Thyroid gland (tissue), 4 donors: Measurements from ENCODE around the gene CD79B. TPM values are rescaled to one million over a fixed set of nuclear protein-coding genes. Genes with fewer than 3 reads are reported as not detected.

Source experiments
- DNase-seq, 2 donors: peaks; one replicate each; pipeline ENCODE4 v3.0.0-alpha.2; 2019
- H3K27ac ChIP-seq, 3 donors: fragments of 200-600 bp; sonication (generic); 1 replicate in 2 of 3; 2 replicates in 1 of 3; pipeline ENCODE4 v1.5.1; 2016 to 2019; ENCODE audit warnings: mild to moderate bottlenecking in 1 of 3, moderate library complexity in 1 of 3
- H3K27me3 ChIP-seq: fragments of 200-600 bp; sonication (generic); one replicate; pipeline ENCODE4 v1.5.1; 2019
- H3K36me3 ChIP-seq, 2 donors: fragments of 200-600 bp; sonication (generic); one replicate each; pipeline ENCODE4 v1.5.1; 2016 to 2019
- H3K4me1 ChIP-seq, 2 donors: fragments of 200-600 bp; sonication (generic); one replicate each; pipeline ENCODE4 v1.5.1; 2017 to 2019
- H3K4me3 ChIP-seq, 3 donors: fragments of 200-600 bp; sonication (generic); replicated peaks in 1 of 3; 1 replicate in 2 of 3; 2 replicates in 1 of 3; pipeline ENCODE4 v1.5.1; 2016; ENCODE audit warnings: mild to moderate bottlenecking in 1 of 3
- H3K9me3 ChIP-seq: fragments of 200-600 bp; sonication (generic); one replicate; pipeline ENCODE4 v1.5.1; 2017
- CTCF ChIP-seq, 6 experiments: fragments of 200-600 bp in 3 of 6; fragments of 450-650 bp in 3 of 6; sonication (generic) in 3 of 6; IDR thresholded peaks; one replicate each; pipeline ENCODE4 v1.5.1; 2016 to 2019; ENCODE audit warnings: antibody characterized with exemption in 6 of 6, mild to moderate bottlenecking in 2 of 6, inconsistent platforms in 1 of 6, moderate library complexity in 1 of 6
- POLR2A ChIP-seq, 2 donors: fragments of 450-650 bp; IDR thresholded peaks; one replicate each; pipeline ENCODE4 v1.6.1; 2017; ENCODE audit warnings: antibody characterized with exemption in 2 of 2, mild to moderate bottlenecking in 2 of 2, moderate library complexity in 1 of 2
- WGBS, 2 donors: methylation state at CpG; one replicate each; pipeline ENCODE4 v1.1.5; 2017; 5-methylcytosine and 5-hydroxymethylcytosine counted together
- intact Hi-C: fragments of 100-400 bp; cut with DNase I; formaldehyde crosslinking; loops from one replicate; pipeline ENCODE4 v1.15.1; 2023
- total RNA-seq, 4 donors: library from RNA; depleted of rRNA; stranded (reverse); fragments of >200 nt; gene quantifications; one replicate each; pipeline ENCODE4 v1.2.3, GENCODE V29; 2016

The CD79B gene
- total RNA-seq, 4 donors from 2014 or later = 1.3 to 1.8 TPM; not detected in 2

GRCh38 chr17:63974594-63975192 is 42.6 kb upstream of the CD79B start:
- TF ChIP-seq POLR2A (IDR thresholded peaks at IDR 0.05) (no peak), CTCF (IDR thresholded peaks at IDR 0.05) (no peak)
- intact Hi-C loops = no loop called here
- Histone ChIP-seq H3K4me3 (no peak overlapping the region), H3K27ac (peak overlapping the region; percentile 61 to 84 (median 65)), H3K27me3 (no peaks in the 10 kb centered on the region), H3K36me3 (no peaks in the 10 kb centered on the region), H3K4me1 (peaks cover 16 to 65% of the 10 kb centered on the region in 2 donors), H3K9me3 (no peaks in the 10 kb centered on the region)
- DNase-seq = peak; percentile 64 to 67
- WGBS, 2 donors = 69 to 73% methylated on average over 9 to 10 of the region's 10 CpGs

- Histone ChIP-seq H3K4me3 (no peak overlapping the region), H3K9me3 (no peaks in the 10 kb centered on the region), H3K27me3 (no peaks in the 10 kb centered on the region), H3K4me1 (peaks cover 16 to 62% of the 10 kb centered on the region in 2 donors), H3K27ac (peak overlapping the region; percentile 61 to 84 (median 65)), H3K36me3 (no peaks in the 10 kb centered on the region)
- WGBS, 2 donors = 17 to 33% methylated on average over 6 to 8 of the region's 12 CpGs
- intact Hi-C loops = no loop called here
- DNase-seq = peak; percentile 95 to 96
- TF ChIP-seq CTCF (IDR thresholded peaks at IDR 0.05) (no peak), POLR2A (IDR thresholded peaks at IDR 0.05) (no peak)
Observed at GRCh38 chr17:63973930-63974593, 41.9 kb upstream of the CD79B start.

GRCh38 chr17:63973247-63973646 is 41.1 kb upstream of the CD79B start:
- no peaks in the 10 kb centered on the region for H3K9me3 ChIP-seq
- WGBS, 2 donors = 93 to 96% methylated on average over 6 of the region's 6 CpGs
- no peak overlapping the region for H3K27ac ChIP-seq
- DNase-seq = no peak
- peaks cover 16 to 55% of the 10 kb centered on the region in 2 donors for H3K4me1 ChIP-seq
- intact Hi-C loops = no loop called here
- no peaks in the 10 kb centered on the region for H3K36me3 ChIP-seq
- no peak for TF ChIP-seq CTCF (IDR thresholded peaks at IDR 0.05)
- no peak for TF ChIP-seq POLR2A (IDR thresholded peaks at IDR 0.05)
- no peak overlapping the region for H3K4me3 ChIP-seq
- H3K27me3 ChIP-seq = no peaks in the 10 kb centered on the region

GRCh38 chr17:63972796-63973195 is 40.7 kb upstream of the CD79B start, which contains the start of gene SCN4A:
TSS of gene SCN4A (minus strand) at chr17:63972918. CDS start at chr17:63972841, 77 bp downstream.
- peak within 1 kb of the TSS; percentile 24 to 65 (median 30) for H3K27ac ChIP-seq
- H3K36me3 ChIP-seq = no peaks in the 10 kb centered on the region
- H3K27me3 ChIP-seq = no peaks in the 10 kb centered on the region
- no peak for DNase-seq
- peaks cover 16 to 51% of the 10 kb centered on the region in 2 donors for H3K4me1 ChIP-seq
- WGBS, 2 donors = 94 to 100% methylated on average over 7 of the region's 14 CpGs
- intact Hi-C loops = no loop called here
- no peaks in the 10 kb centered on the region for H3K9me3 ChIP-seq
- TF ChIP-seq POLR2A (IDR thresholded peaks at IDR 0.05) = no peak
- no peak for TF ChIP-seq CTCF (IDR thresholded peaks at IDR 0.05)
- no peak within 1 kb of the TSS for H3K4me3 ChIP-seq

- no peaks in the 10 kb centered on the region for H3K9me3 ChIP-seq
- H3K27me3 ChIP-seq = no peaks in the 10 kb centered on the region
- intact Hi-C loops = no loop called here
- no peak for DNase-seq
- no peak overlapping the region for H3K27ac ChIP-seq
- TF ChIP-seq POLR2A (IDR thresholded peaks at IDR 0.05) = no peak
- no peak for TF ChIP-seq CTCF (IDR thresholded peaks at IDR 0.05)
- H3K36me3 ChIP-seq = no peaks in the 10 kb centered on the region
- H3K4me3 ChIP-seq = no peak overlapping the region
- H3K4me1 ChIP-seq = peaks cover 9 to 18% of the 10 kb centered on the region in 2 donors
- WGBS, 2 donors = 74 to 77% methylated on average over 10 of the region's 10 CpGs
Observed at GRCh38 chr17:63969278-63969677, 37.1 kb upstream of the CD79B start.
